GM23338 (cell line): ENCODE measurements around the gene SUPT3H. TPM values are rescaled to one million over a fixed set of nuclear protein-coding genes. Genes with fewer than 3 reads are reported as not detected.

Experiments used
- ATAC-seq: fragments of 200-7000 bp; cut with Tn5 transposase; 3 replicates; pipeline ENCODE4 v1.9.1; 2020
- DNase-seq: peaks from one replicate; pipeline ENCODE4 v3.0.0-alpha.2; 2015; ENCODE audit warnings: low spot score
- H2AFZ ChIP-seq: fragments of 200-600 bp; sonication (generic); 2 replicates; pipeline ENCODE4 v1.8.0; 2016; ENCODE audit warnings: antibody characterized with exemption, mild to moderate bottlenecking, moderate library complexity
- H3F3A ChIP-seq: fragments of 200-600 bp; sonication (generic); replicated peaks from 2 replicates; pipeline ENCODE4 v1.8.0; 2017; ENCODE audit warnings: antibody characterized with exemption, mixed run types, low read depth
- H3K27ac ChIP-seq: fragments of 200-600 bp; sonication (generic); 2 replicates; pipeline ENCODE4 v1.6.1; 2016; ENCODE audit warnings: low read depth
- H3K27me3 ChIP-seq: fragments of 200-600 bp; sonication (generic); 2 replicates; pipeline ENCODE4 v1.8.0; 2016; ENCODE audit warnings: mild to moderate bottlenecking, mixed run types, moderate library complexity; ENCODE audit not compliant: insufficient read depth
- H3K36me3 ChIP-seq: fragments of 200-600 bp; sonication (generic); 2 replicates; pipeline ENCODE4 v1.8.0; 2016; ENCODE audit warnings: mild to moderate bottlenecking; ENCODE audit not compliant: insufficient read depth
- H3K4me1 ChIP-seq: fragments of 200-600 bp; sonication (generic); 2 replicates; pipeline ENCODE4 v1.8.0; 2016; ENCODE audit warnings: mild to moderate bottlenecking, moderate library complexity; ENCODE audit not compliant: insufficient read depth
- H3K4me2 ChIP-seq: fragments of 200-600 bp; sonication (generic); 2 replicates; pipeline ENCODE4 v1.7.1; 2017; ENCODE audit warnings: mixed run types
- H3K4me3 ChIP-seq: fragments of 200-600 bp; sonication (generic); 2 replicates; pipeline ENCODE4 v1.6.1; 2016; ENCODE audit warnings: mixed run types
- H3K79me2 ChIP-seq: fragments of 200-600 bp; sonication (generic); replicated peaks from 2 replicates; pipeline ENCODE4 v1.8.0; 2017; ENCODE audit warnings: mild to moderate bottlenecking; ENCODE audit not compliant: insufficient read depth
- H3K9me2 ChIP-seq: fragments of 200-600 bp; sonication (generic); 2 replicates; pipeline ENCODE4 v1.8.0; 2017; ENCODE audit not compliant: insufficient read depth
- H4K20me1 ChIP-seq: fragments of 200-600 bp; sonication (generic); replicated peaks from 2 replicates; pipeline ENCODE4 v1.8.0; 2017; ENCODE audit warnings: mild to moderate bottlenecking; ENCODE audit not compliant: insufficient read depth
- H3K27ac Mint-ChIP-seq: 2 replicates; pipeline ENCODE4 v1.8.0; 2020; ENCODE audit warnings: inconsistent platforms, mild to moderate bottlenecking, moderate library complexity, mixed read lengths
- H3K27me3 Mint-ChIP-seq: 3 replicates; pipeline ENCODE4 v1.8.0; 2022; ENCODE audit warnings: low read depth, mild to moderate bottlenecking, moderate library complexity, mixed read lengths, inconsistent platforms; ENCODE audit not compliant: insufficient read depth, poor library complexity
- H3K36me3 Mint-ChIP-seq: 3 replicates; pipeline ENCODE4 v1.8.0; 2021; ENCODE audit warnings: low read depth, mild to moderate bottlenecking, inconsistent platforms, moderate library complexity, mixed read lengths
- H3K4me1 Mint-ChIP-seq: 3 replicates; pipeline ENCODE4 v1.8.0; 2020; ENCODE audit warnings: mild to moderate bottlenecking, inconsistent platforms, mixed read lengths
- H3K4me3 Mint-ChIP-seq: 3 replicates; pipeline ENCODE4 v1.8.0; 2021; ENCODE audit warnings: moderate library complexity, mild to moderate bottlenecking, inconsistent platforms, mixed read lengths
- H3K9me3 Mint-ChIP-seq: 3 replicates; pipeline ENCODE4 v1.8.0; 2020; ENCODE audit warnings: moderate library complexity, mild to moderate bottlenecking, inconsistent platforms, mixed read lengths
- polyA plus RNA-seq: library from polyadenylated mRNA; unstranded; fragments of >200 nt; fragmentation: Nextera tagmentation; extraction: Ambion mirVana; gene quantifications from 2 replicates; pipeline ENCODE4 v1.2.1, GENCODE V29; 2016
- total RNA-seq: library from RNA; depleted of rRNA; stranded (reverse); fragments of >200 nt; shearing (Covaris generic); gene quantifications from 2 replicates; pipeline ENCODE4 v1.2.3, GENCODE V29; 2014
- TF ChIP-seq, protein P1 (sequence below), 2 experiments: fragments of 200-600 bp in 1 of 2; sonication (generic) in 1 of 2; conservative IDR thresholded peaks; 2 replicates each; pipeline versions ENCODE4 v1.5.1 to v1.6.1; 2016 to 2017; ENCODE audit warnings: antibody characterized with exemption in 2 of 2, low read depth in 2 of 2, mild to moderate bottlenecking in 2 of 2, moderate library complexity in 1 of 2
- TF ChIP-seq, protein P2 (sequence below): fragments of 250-450 bp; sonication (Bioruptor Pico); IDR thresholded peaks from 2 replicates; pipeline ENCODE4 v1.5.0; 2020; ENCODE audit warnings: mild to moderate bottlenecking, moderate library complexity

Gene SUPT3H
- total and polyA plus RNA-seq, 2 experiments from 2014 or later = 11.4 to 30.1 TPM

DNA sequence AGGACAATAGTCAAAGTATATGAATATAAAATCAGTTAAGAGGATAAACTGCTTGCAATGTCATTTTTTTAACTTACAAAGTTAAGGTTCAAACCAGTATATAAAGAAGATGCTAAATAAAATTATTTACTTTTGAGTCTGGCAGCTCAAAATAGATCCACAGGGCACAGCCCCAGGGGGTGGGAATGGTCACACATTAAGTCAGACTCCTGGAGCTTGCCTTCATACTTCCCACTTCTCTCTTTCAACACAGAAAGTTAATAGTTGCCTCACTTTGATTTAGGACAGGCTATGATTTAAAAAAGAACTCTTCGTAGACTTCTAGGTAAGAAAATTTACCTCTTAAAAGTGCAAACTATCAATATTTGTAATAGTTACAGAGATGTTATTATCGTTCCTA lies 207.9 kb downstream of the SUPT3H start (continued):
- TF ChIP-seq, protein P1, sequence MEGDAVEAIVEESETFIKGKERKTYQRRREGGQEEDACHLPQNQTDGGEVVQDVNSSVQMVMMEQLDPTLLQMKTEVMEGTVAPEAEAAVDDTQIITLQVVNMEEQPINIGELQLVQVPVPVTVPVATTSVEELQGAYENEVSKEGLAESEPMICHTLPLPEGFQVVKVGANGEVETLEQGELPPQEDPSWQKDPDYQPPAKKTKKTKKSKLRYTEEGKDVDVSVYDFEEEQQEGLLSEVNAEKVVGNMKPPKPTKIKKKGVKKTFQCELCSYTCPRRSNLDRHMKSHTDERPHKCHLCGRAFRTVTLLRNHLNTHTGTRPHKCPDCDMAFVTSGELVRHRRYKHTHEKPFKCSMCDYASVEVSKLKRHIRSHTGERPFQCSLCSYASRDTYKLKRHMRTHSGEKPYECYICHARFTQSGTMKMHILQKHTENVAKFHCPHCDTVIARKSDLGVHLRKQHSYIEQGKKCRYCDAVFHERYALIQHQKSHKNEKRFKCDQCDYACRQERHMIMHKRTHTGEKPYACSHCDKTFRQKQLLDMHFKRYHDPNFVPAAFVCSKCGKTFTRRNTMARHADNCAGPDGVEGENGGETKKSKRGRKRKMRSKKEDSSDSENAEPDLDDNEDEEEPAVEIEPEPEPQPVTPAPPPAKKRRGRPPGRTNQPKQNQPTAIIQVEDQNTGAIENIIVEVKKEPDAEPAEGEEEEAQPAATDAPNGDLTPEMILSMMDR (conservative IDR thresholded peaks at IDR 0.05; ENCODE audit: low read depth in 2 of 2) = no peak

DNA sequence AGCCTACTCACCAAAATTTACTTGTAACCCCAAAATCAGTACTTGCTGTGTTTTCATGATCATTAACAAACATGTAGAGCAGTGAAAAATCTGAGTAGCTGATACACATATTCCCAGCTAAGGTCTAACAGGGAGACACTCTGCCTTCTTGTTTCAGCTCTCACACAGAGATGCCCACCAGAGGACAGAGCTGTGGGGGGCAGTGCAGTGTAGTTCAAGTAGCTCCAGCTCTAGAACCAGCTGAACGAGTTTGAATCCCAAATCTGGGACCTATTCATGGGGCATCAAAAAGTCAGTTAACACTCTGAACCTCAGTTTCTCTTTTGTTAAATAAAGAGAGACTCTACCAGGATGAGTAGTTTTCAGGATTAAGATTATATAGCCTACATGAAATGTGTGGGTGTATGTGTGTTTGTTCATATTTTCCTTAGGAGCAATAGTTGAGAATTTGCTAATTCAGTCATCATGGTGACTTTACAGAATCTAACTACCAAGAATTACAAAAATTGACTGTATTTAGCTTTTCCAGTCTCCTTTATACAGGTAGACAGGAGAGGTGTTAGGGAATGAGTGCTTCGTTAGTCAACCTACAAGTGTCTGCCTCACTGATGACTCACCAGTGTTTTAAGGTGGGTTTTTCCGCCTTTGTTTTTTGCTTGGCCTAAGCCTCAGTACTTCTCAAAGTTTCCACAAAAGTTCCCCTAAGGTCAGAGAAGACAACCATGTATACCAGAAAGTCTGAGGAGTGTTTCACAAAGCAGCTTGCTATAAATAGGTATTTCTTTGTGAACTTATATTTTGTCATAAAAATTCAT lies 213.6 kb downstream of the SUPT3H start:
- Histone ChIP-seq H4K20me1 (no peaks in the 10 kb centered on the region), H3K27ac (no peak overlapping the region), H3K9me2 (no peaks in the 10 kb centered on the region), H3K79me2 (no peaks in the 10 kb centered on the region), H3F3A (no peaks in the 10 kb centered on the region), H3K27me3 (no peaks in the 10 kb centered on the region), H2AFZ (no peak overlapping the region), H3K4me1 (0 out of 2 replicates have a peak, but pooled peaks cover 8% of the 10 kb centered on the region), H3K4me2 (0 out of 2 replicates have a peak overlapping the region, but pooled peaks have one; percentile 28), H3K36me3 (no peaks in the 10 kb centered on the region), H3K4me3 (no peak overlapping the region)
- TF ChIP-seq, protein P2, sequence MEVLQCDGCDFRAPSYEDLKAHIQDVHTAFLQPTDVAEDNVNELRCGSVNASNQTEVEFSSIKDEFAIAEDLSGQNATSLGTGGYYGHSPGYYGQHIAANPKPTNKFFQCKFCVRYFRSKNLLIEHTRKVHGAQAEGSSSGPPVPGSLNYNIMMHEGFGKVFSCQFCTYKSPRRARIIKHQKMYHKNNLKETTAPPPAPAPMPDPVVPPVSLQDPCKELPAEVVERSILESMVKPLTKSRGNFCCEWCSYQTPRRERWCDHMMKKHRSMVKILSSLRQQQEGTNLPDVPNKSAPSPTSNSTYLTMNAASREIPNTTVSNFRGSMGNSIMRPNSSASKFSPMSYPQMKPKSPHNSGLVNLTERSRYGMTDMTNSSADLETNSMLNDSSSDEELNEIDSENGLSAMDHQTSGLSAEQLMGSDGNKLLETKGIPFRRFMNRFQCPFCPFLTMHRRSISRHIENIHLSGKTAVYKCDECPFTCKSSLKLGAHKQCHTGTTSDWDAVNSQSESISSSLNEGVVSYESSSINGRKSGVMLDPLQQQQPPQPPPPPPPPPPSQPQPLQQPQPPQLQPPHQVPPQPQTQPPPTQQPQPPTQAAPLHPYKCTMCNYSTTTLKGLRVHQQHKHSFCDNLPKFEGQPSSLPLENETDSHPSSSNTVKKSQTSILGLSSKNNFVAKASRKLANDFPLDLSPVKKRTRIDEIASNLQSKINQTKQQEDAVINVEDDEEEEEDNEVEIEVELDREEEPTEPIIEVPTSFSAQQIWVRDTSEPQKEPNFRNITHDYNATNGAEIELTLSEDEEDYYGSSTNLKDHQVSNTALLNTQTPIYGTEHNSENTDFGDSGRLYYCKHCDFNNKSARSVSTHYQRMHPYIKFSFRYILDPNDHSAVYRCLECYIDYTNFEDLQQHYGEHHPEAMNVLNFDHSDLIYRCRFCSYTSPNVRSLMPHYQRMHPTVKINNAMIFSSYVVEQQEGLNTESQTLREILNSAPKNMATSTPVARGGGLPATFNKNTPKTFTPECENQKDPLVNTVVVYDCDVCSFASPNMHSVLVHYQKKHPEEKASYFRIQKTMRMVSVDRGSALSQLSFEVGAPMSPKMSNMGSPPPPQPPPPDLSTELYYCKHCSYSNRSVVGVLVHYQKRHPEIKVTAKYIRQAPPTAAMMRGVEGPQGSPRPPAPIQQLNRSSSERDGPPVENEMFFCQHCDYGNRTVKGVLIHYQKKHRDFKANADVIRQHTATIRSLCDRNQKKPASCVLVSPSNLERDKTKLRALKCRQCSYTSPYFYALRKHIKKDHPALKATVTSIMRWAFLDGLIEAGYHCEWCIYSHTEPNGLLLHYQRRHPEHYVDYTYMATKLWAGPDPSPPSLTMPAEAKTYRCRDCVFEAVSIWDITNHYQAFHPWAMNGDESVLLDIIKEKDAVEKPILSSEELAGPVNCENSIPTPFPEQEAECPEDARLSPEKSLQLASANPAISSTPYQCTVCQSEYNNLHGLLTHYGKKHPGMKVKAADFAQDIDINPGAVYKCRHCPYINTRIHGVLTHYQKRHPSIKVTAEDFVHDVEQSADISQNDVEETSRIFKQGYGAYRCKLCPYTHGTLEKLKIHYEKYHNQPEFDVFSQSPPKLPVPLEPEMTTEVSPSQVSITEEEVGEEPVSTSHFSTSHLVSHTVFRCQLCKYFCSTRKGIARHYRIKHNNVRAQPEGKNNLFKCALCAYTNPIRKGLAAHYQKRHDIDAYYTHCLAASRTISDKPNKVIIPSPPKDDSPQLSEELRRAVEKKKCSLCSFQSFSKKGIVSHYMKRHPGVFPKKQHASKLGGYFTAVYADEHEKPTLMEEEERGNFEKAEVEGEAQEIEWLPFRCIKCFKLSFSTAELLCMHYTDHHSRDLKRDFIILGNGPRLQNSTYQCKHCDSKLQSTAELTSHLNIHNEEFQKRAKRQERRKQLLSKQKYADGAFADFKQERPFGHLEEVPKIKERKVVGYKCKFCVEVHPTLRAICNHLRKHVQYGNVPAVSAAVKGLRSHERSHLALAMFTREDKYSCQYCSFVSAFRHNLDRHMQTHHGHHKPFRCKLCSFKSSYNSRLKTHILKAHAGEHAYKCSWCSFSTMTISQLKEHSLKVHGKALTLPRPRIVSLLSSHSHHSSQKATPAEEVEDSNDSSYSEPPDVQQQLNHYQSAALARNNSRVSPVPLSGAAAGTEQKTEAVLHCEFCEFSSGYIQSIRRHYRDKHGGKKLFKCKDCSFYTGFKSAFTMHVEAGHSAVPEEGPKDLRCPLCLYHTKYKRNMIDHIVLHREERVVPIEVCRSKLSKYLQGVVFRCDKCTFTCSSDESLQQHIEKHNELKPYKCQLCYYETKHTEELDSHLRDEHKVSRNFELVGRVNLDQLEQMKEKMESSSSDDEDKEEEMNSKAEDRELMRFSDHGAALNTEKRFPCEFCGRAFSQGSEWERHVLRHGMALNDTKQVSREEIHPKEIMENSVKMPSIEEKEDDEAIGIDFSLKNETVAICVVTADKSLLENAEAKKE (CRISPR knock-in tag) = no peak
- TF ChIP-seq, protein P1 (conservative IDR thresholded peaks at IDR 0.05; ENCODE audit: low read depth in 2 of 2) = peak in 1 of 2 experiments; percentile 24; a peak in 1 of 4 replicates
- Mint-ChIP-seq H3K27ac (no peak overlapping the region), H3K4me3 (no peak overlapping the region), H3K27me3 (no peaks in the 10 kb centered on the region), H3K4me1 (peaks cover 8% of the 10 kb centered on the region), H3K36me3 (no peaks in the 10 kb centered on the region), H3K9me3 (no peaks in the 10 kb centered on the region)
- DNase-seq = no peak
- peak; percentile 48 for ATAC-seq
